Measurements from ENCODE around the gene RAET1L. TPM values are rescaled to one million over a fixed set of nuclear protein-coding genes. Genes with fewer than 3 reads are reported as not detected.
"Not testable (repeated sequence)": the region's sequence is repeated elsewhere in the genome, so short reads cannot be mapped to it uniquely, and the experiment has no call there.

Gene RAET1L
- polyA plus RNA-seq, 6 donors from 2014 or later = not detected

GRCh38 chr6:150006961-150007464 lies 18.3 kb downstream of the RAET1L start:
- Mint-ChIP-seq H3K4me3 (peak overlapping the region in 6 of 8 donors; percentile 19 to 88 (median 28)), H3K27ac (peak overlapping the region in 2 of 6 donors; percentile 1 to 4), H3K36me3 (peaks cover 0 to 5% of the 10 kb centered on the region in 2 donors), H3K4me1 (peaks cover 10 to 29% (median 15%) of the 10 kb centered on the region in 3 donors), H3K9me3 (peaks cover 0 to 5% (median 0%) of the 10 kb centered on the region in 7 donors), H3K27me3 (peaks cover 24 to 51% (median 47%) of the 10 kb centered on the region in 3 donors)
- ATAC-seq (ENCODE audit: low read depth in 2 of 2) (no peak), DNase-seq (no peak)

GRCh38 chr6:150005761-150006651 lies 19.3 kb downstream of the RAET1L start:
- Mint-ChIP-seq H3K4me1 (peaks cover 10 to 29% (median 15%) of the 10 kb centered on the region in 3 donors), H3K36me3 (peaks cover 0 to 8% of the 10 kb centered on the region in 2 donors), H3K9me3 (peaks cover 0 to 5% (median 0%) of the 10 kb centered on the region in 7 donors), H3K27ac (peak overlapping the region; percentile 88 to 100 (median 99)), H3K27me3 (peaks cover 24 to 52% (median 40%) of the 10 kb centered on the region in 3 donors), H3K4me3 (peak overlapping the region; percentile 66 to 99 (median 97))
- DNase-seq = no peak
- no peak for ATAC-seq (ENCODE audit: low read depth in 2 of 2)

- peak; percentile 86 for DNase-seq
- peak; percentile 62 to 68 for ATAC-seq (ENCODE audit: low read depth in 2 of 2)
- Mint-ChIP-seq H3K27me3 (peaks cover 19 to 52% (median 39%) of the 10 kb centered on the region in 3 donors), H3K4me3 (peak overlapping the region; percentile 66 to 99 (median 97)), H3K27ac (peak overlapping the region; percentile 88 to 100 (median 99)), H3K9me3 (peaks cover 0 to 5% (median 0%) of the 10 kb centered on the region in 7 donors), H3K4me1 (peaks cover 10 to 29% (median 15%) of the 10 kb centered on the region in 3 donors), H3K36me3 (peaks cover 0 to 9% of the 10 kb centered on the region in 2 donors)
These were observed 20.3 kb downstream of the RAET1L start for GRCh38 chr6:150004783-150005717.

- ATAC-seq (ENCODE audit: low read depth in 2 of 2) (peak; percentile 76 to 79), DNase-seq (peak; percentile 86)
- H3K9me3 Mint-ChIP-seq = peaks cover 0 to 5% (median 0%) of the 10 kb centered on the region in 7 donors
- H3K4me3 Mint-ChIP-seq = peak overlapping the region; percentile 66 to 99 (median 97)
- peaks cover 18 to 53% (median 31%) of the 10 kb centered on the region in 3 donors for H3K27me3 Mint-ChIP-seq
- peak overlapping the region; percentile 74 to 100 (median 99) for H3K27ac Mint-ChIP-seq
- peaks cover 7 to 9% of the 10 kb centered on the region in 2 donors for H3K36me3 Mint-ChIP-seq
- H3K4me1 Mint-ChIP-seq = peaks cover 10 to 29% (median 15%) of the 10 kb centered on the region in 3 donors
These were observed 21.1 kb downstream of the RAET1L start for GRCh38 chr6:150004101-150004782.

- H3K4me3 Mint-ChIP-seq = peak overlapping the region in 4 of 8 donors; percentile 88 to 98 (median 96)
- H3K27ac Mint-ChIP-seq = peak overlapping the region in 5 of 6 donors; percentile 43 to 100 (median 88)
- H3K27me3 Mint-ChIP-seq = peaks cover 15 to 54% (median 26%) of the 10 kb centered on the region in 3 donors
- not testable (repeated sequence) for H3K9me3 Mint-ChIP-seq; ATAC-seq (ENCODE audit: low read depth in 2 of 2); DNase-seq; H3K36me3 Mint-ChIP-seq
- H3K4me1 Mint-ChIP-seq = peaks cover 10 to 29% (median 15%) of the 10 kb centered on the region in 3 donors
These were observed 21.7 kb downstream of the RAET1L start for GRCh38 chr6:150003599-150003998.

GRCh38 chr6:150002710-150003109 lies 22.6 kb downstream of the RAET1L start:
- peaks cover 9% of the 10 kb centered on the region in 2 donors for H3K36me3 Mint-ChIP-seq
- H3K4me1 Mint-ChIP-seq = peaks cover 10 to 29% (median 15%) of the 10 kb centered on the region in 3 donors
- H3K27ac Mint-ChIP-seq = peak overlapping the region in 2 of 6 donors; percentile 78 to 85
- H3K9me3 Mint-ChIP-seq = peaks cover 0 to 5% (median 0%) of the 10 kb centered on the region in 7 donors
- ATAC-seq (ENCODE audit: low read depth in 2 of 2) (no peak), DNase-seq (no peak)
- H3K27me3 Mint-ChIP-seq = peaks cover 8 to 54% (median 21%) of the 10 kb centered on the region in 3 donors
- peak overlapping the region in 1 of 8 donors; percentile 44 for H3K4me3 Mint-ChIP-seq

- H3K4me1 Mint-ChIP-seq = peaks cover 6 to 26% (median 15%) of the 10 kb centered on the region in 3 donors
- peak overlapping the region in 2 of 6 donors; percentile 4 to 85 for H3K27ac Mint-ChIP-seq
- no peak for ATAC-seq (ENCODE audit: low read depth in 2 of 2)
- peaks cover 9% of the 10 kb centered on the region in 2 donors for H3K36me3 Mint-ChIP-seq
- no peak for DNase-seq
- no peak overlapping the region for H3K4me3 Mint-ChIP-seq
- H3K9me3 Mint-ChIP-seq = peaks cover 0 to 5% (median 0%) of the 10 kb centered on the region in 7 donors
- H3K27me3 Mint-ChIP-seq = peaks cover 12 to 60% (median 26%) of the 10 kb centered on the region in 3 donors
These were observed 23.9 kb downstream of the RAET1L start for GRCh38 chr6:150001295-150002008.

- no peak for DNase-seq
- peaks cover 0 to 5% (median 0%) of the 10 kb centered on the region in 7 donors for H3K9me3 Mint-ChIP-seq
- peaks cover 6 to 13% (median 10%) of the 10 kb centered on the region in 3 donors for H3K4me1 Mint-ChIP-seq
- no peak overlapping the region for H3K4me3 Mint-ChIP-seq
- no peak for ATAC-seq (ENCODE audit: low read depth in 2 of 2)
- H3K36me3 Mint-ChIP-seq = peaks cover 9% of the 10 kb centered on the region in 2 donors
- peak overlapping the region in 1 of 6 donors; percentile 69 for H3K27ac Mint-ChIP-seq
- peaks cover 30 to 70% (median 31%) of the 10 kb centered on the region in 3 donors for H3K27me3 Mint-ChIP-seq
These were observed 25.7 kb downstream of the RAET1L start for GRCh38 chr6:149999636-150000035.

- Mint-ChIP-seq H3K27ac (no peak overlapping the region), H3K9me3 (no peaks in the 10 kb centered on the region), H3K27me3 (peaks cover 49 to 88% (median 63%) of the 10 kb centered on the region in 3 donors), H3K4me3 (no peak overlapping the region), H3K36me3 (peaks cover under 1 to 9% of the 10 kb centered on the region in 2 donors), H3K4me1 (peaks cover 4 to 11% (median 10%) of the 10 kb centered on the region in 3 donors)
- DNase-seq = no peak
- ATAC-seq (ENCODE audit: low read depth in 2 of 2) = no peak
These were observed 29.4 kb downstream of the RAET1L start for GRCh38 chr6:149995971-149996370.

- Mint-ChIP-seq H3K36me3 (peaks cover 0 to 9% of the 10 kb centered on the region in 2 donors), H3K27me3 (peaks cover 50 to 88% (median 69%) of the 10 kb centered on the region in 3 donors), H3K4me1 (peaks cover 9 to 17% (median 16%) of the 10 kb centered on the region in 3 donors), H3K9me3 (peaks cover 0 to 4% (median 3%) of the 10 kb centered on the region in 7 donors), H3K27ac (no peak overlapping the region), H3K4me3 (no peak overlapping the region)
- DNase-seq = no peak
- no peak for ATAC-seq (ENCODE audit: low read depth in 2 of 2)
These were observed 30.0 kb downstream of the RAET1L start for GRCh38 chr6:149995235-149995750.

GRCh38 chr6:149991838-149992237 lies 33.5 kb downstream of the RAET1L start:
- H3K27ac Mint-ChIP-seq = peak overlapping the region in 3 of 6 donors; percentile 14 to 95 (median 89)
- no peak for DNase-seq
- H3K36me3 Mint-ChIP-seq = peaks cover 6 to 14% of the 10 kb centered on the region in 2 donors
- H3K4me1 Mint-ChIP-seq = peaks cover 23 to 39% (median 29%) of the 10 kb centered on the region in 3 donors
- H3K27me3 Mint-ChIP-seq = peaks cover 63 to 89% (median 86%) of the 10 kb centered on the region in 3 donors
- peak overlapping the region in 7 of 8 donors; percentile 62 to 92 (median 86) for H3K4me3 Mint-ChIP-seq
- no peak for ATAC-seq (ENCODE audit: low read depth in 2 of 2)
- H3K9me3 Mint-ChIP-seq = peaks cover 5 to 29% (median 22%) of the 10 kb centered on the region in 7 donors
